Neural cell (in vitro differentiated cells): ENCODE data around the gene GAMT.

Experiments used
- CTCF ChIP-seq: fragments of 450-650 bp; IDR thresholded peaks from 2 replicates; pipeline ENCODE4 v1.5.1; 2014; ENCODE audit warnings: antibody characterized with exemption, mild to moderate bottlenecking, moderate library complexity; ENCODE audit not compliant: poor library complexity, severe bottlenecking
- EP300 ChIP-seq: fragments of 450-650 bp; conservative IDR thresholded peaks from 2 replicates; pipeline ENCODE4 v1.6.1; 2014; ENCODE audit warnings: antibody characterized with exemption, mild to moderate bottlenecking, moderate library complexity; ENCODE audit not compliant: poor library complexity, severe bottlenecking
- EZH2 ChIP-seq: fragments of 200-600, 300-800 bp; shearing (Covaris generic), sonication (generic); IDR thresholded peaks from 2 replicates; pipeline ENCODE4 v1.6.1; 2014; ENCODE audit warnings: antibody characterized with exemption, low read length, borderline replicate concordance, mild to moderate bottlenecking; ENCODE audit not compliant: insufficient read depth, poor library complexity, severe bottlenecking
- POLR2AphosphoS5 ChIP-seq: IDR thresholded peaks from 2 replicates; pipeline ENCODE4 v1.6.1; 2012
- RAD21 ChIP-seq: fragments of 450-650 bp; conservative IDR thresholded peaks from 2 replicates; pipeline ENCODE4 v1.6.1; 2014; ENCODE audit warnings: antibody characterized with exemption, mild to moderate bottlenecking, moderate library complexity
- REST ChIP-seq: IDR thresholded peaks from 2 replicates; pipeline ENCODE4 v1.6.1; 2012; ENCODE audit warnings: borderline replicate concordance
- SMC3 ChIP-seq: fragments of 450-650 bp; conservative IDR thresholded peaks from 2 replicates; pipeline ENCODE4 v1.6.1; 2014; ENCODE audit warnings: antibody characterized with exemption, mild to moderate bottlenecking, moderate library complexity; ENCODE audit not compliant: poor library complexity
- TAF1 ChIP-seq: IDR thresholded peaks from 2 replicates; pipeline ENCODE4 v1.6.1; 2012; ENCODE audit warnings: low read depth

GRCh38 chr19:1429750-1430149 is 28.4 kb upstream of the GAMT start:
- TF ChIP-seq CTCF (no peak), POLR2AphosphoS5 (no peak), EZH2 (no peak), EP300 (no peak), TAF1 (no peak), REST (no peak), SMC3 (no peak), RAD21 (no peak)
